GM23338 (cell line): ENCODE measurements around the gene LPAR1.

Experiments used
- CREB1 ChIP-seq: fragments of 250-450 bp; sonication (Bioruptor Pico); IDR thresholded peaks from 2 replicates; pipeline ENCODE4 v1.5.0; 2020; ENCODE audit warnings: low read depth, mild to moderate bottlenecking, moderate library complexity
- CTCF ChIP-seq, 2 experiments: fragments of 200-600 bp in 1 of 2; sonication (generic) in 1 of 2; conservative IDR thresholded peaks; 2 replicates each; pipeline versions ENCODE4 v1.5.1 to v1.6.1; 2016 to 2017; ENCODE audit warnings: antibody characterized with exemption in 2 of 2, low read depth in 2 of 2, mild to moderate bottlenecking in 2 of 2, moderate library complexity in 1 of 2
- ETS1 ChIP-seq: IDR thresholded peaks from 2 replicates; pipeline ENCODE4 v1.6.1; 2016; ENCODE audit warnings: antibody characterized with exemption
- EZH2 ChIP-seq: fragments of 200-600 bp; sonication (generic); IDR thresholded peaks from one replicate; pipeline ENCODE4 v1.8.0; 2017; ENCODE audit warnings: antibody characterized with exemption, mild to moderate bottlenecking, low read depth; ENCODE audit not compliant: unreplicated experiment
- EZH2phosphoT487 ChIP-seq: fragments of 200-600 bp; sonication (generic); IDR thresholded peaks from one replicate; pipeline ENCODE4 v1.8.1; 2018; ENCODE audit warnings: antibody characterized with exemption; ENCODE audit not compliant: unreplicated experiment
- JUNB ChIP-seq: IDR thresholded peaks from one replicate; pipeline ENCODE4 v1.6.1; 2016; ENCODE audit warnings: antibody characterized with exemption; ENCODE audit not compliant: unreplicated experiment
- NANOG ChIP-seq: IDR thresholded peaks from 2 replicates; pipeline ENCODE4 v1.6.1; 2016; ENCODE audit warnings: antibody characterized with exemption, borderline replicate concordance
- POLR2AphosphoS5 ChIP-seq: IDR thresholded peaks from 2 replicates; pipeline ENCODE4 v1.6.1; 2016; ENCODE audit warnings: antibody characterized with exemption, low read depth
- REST ChIP-seq: IDR thresholded peaks from one replicate; pipeline ENCODE4 v1.6.1; 2018; ENCODE audit warnings: antibody characterized with exemption; ENCODE audit not compliant: unreplicated experiment
- STAT1 ChIP-seq: IDR thresholded peaks from one replicate; pipeline ENCODE4 v1.6.1; 2016; ENCODE audit warnings: antibody characterized with exemption; ENCODE audit not compliant: unreplicated experiment
- ZNF114 ChIP-seq: fragments of 250-450 bp; sonication (Bioruptor Pico); IDR thresholded peaks from 2 replicates; pipeline ENCODE4 v1.5.0; 2020; ENCODE audit warnings: mild to moderate bottlenecking, moderate library complexity

- TF ChIP-seq CTCF (conservative IDR thresholded peaks at IDR 0.05; ENCODE audit: low read depth in 2 of 2) (no peak), EZH2 (no peak), POLR2AphosphoS5 (no peak), EZH2phosphoT487 (no peak), STAT1 (no peak), REST (no peak), CREB1 (CRISPR knock-in tag) (no peak), JUNB (no peak), NANOG (no peak), ETS1 (no peak), ZNF114 (CRISPR knock-in tag) (no peak)
Observed at GRCh38 chr9:111064160-111064837, 26.0 kb upstream of the LPAR1 start.
